H1 (cell line): ENCODE data around the gene NFATC4. TPM values are rescaled to one million over a fixed set of nuclear protein-coding genes. Genes with fewer than 3 reads are reported as not detected.

Source experiments
- CTCF ChIA-PET: fragments of 300-600 bp; sonication (Branson Sonifier 250); formaldehyde crosslinking; loops from one replicate; lab custom pipeline; 2021; ENCODE audit not compliant: partially characterized antibody; lab: Charles Lee
- POLR2A ChIA-PET: fragments of 300-600 bp; sonication (Branson Sonifier 250); formaldehyde crosslinking; loops from one replicate; lab custom pipeline; 2021; ENCODE audit warnings: inconsistent platforms; ENCODE audit not compliant: partially characterized antibody; lab: Charles Lee
- DNase-seq, 2 experiments: peaks; one replicate each; pipeline versions ENCODE4 v3.0.0 to v3.0.0-alpha.2; 2010 to 2022; ENCODE audit warnings: low spot score in 2 of 2, low read depth in 1 of 2, mixed read lengths in 1 of 2
- FAIRE-seq: peaks from 2 replicates; lab custom pipeline; 2011; peaks lifted over from hg19 to GRCh38; lab: Jason Lieb, UNC
- H2AFZ ChIP-seq: 2 replicates; pipeline ENCODE4 v1.8.1; 2012; ENCODE audit warnings: low read length, inconsistent platforms
- H2AK5ac ChIP-seq: 2 replicates; pipeline ENCODE4 v1.6.1; 2013; ENCODE audit warnings: low read depth, low read length
- H2BK120ac ChIP-seq: replicated peaks from 2 replicates; pipeline ENCODE3; 2013; ENCODE audit warnings: low read depth, low read length, inconsistent platforms
- H2BK12ac ChIP-seq: 2 replicates; pipeline ENCODE4 v1.6.1; 2013; ENCODE audit warnings: low read depth, low read length
- H2BK15ac ChIP-seq: 2 replicates; pipeline ENCODE4 v1.6.1; 2013; ENCODE audit warnings: low read length
- H2BK20ac ChIP-seq: 2 replicates; pipeline ENCODE4 v1.6.1; 2013; ENCODE audit warnings: low read length
- H2BK5ac ChIP-seq: 2 replicates; pipeline ENCODE4 v1.6.1; 2013; ENCODE audit warnings: low read depth, low read length
- H3K14ac ChIP-seq: 2 replicates; pipeline ENCODE4 v1.6.1; 2013; ENCODE audit warnings: inconsistent platforms; ENCODE audit not compliant: insufficient read length
- H3K18ac ChIP-seq: 2 replicates; pipeline ENCODE4 v1.6.1; 2013; ENCODE audit warnings: low read length; ENCODE audit errors: extremely low read depth
- H3K23ac ChIP-seq: 2 replicates; pipeline ENCODE4 v1.6.1; 2013; ENCODE audit warnings: inconsistent platforms; ENCODE audit not compliant: insufficient read length
- H3K23me2 ChIP-seq: 2 replicates; pipeline ENCODE4 v1.6.1; 2013; ENCODE audit warnings: low read depth, low read length
- H3K27ac ChIP-seq: 2 replicates; pipeline ENCODE4 v1.6.1; 2011; ENCODE audit warnings: low read depth, low read length, inconsistent platforms
- H3K27me3 ChIP-seq, 4 experiments: replicated peaks in 1 of 4; 1 replicate in 1 of 4; 2 replicates in 3 of 4; pipeline versions ENCODE4 v1.6.1 to v1.8.1; 2011 to 2013; ENCODE audit warnings: low read length in 3 of 4, mild to moderate bottlenecking in 3 of 4, inconsistent platforms in 2 of 4, mixed read lengths in 2 of 4, moderate library complexity in 1 of 4; ENCODE audit not compliant: control insufficient read depth in 3 of 4, insufficient read depth in 3 of 4; ENCODE audit errors: extremely low read depth in 1 of 4
- H3K36me3 ChIP-seq, 4 experiments: 2 replicates each; pipeline versions ENCODE4 v1.6.1 to v1.8.1; 2011 to 2013; ENCODE audit warnings: mild to moderate bottlenecking in 4 of 4, low read length in 3 of 4, moderate library complexity in 2 of 4, control low read depth in 1 of 4, inconsistent platforms in 1 of 4; ENCODE audit not compliant: insufficient read depth in 4 of 4, control insufficient read depth in 2 of 4
- H3K4ac ChIP-seq: replicated peaks from 2 replicates; pipeline ENCODE3; 2013; ENCODE audit warnings: low read length, low read depth, mixed read lengths, inconsistent platforms; ENCODE audit not compliant: insufficient read length
- H3K4me1 ChIP-seq, 4 experiments: replicated peaks in 1 of 4; 1 replicate in 1 of 4; 2 replicates in 3 of 4; pipeline versions ENCODE4 v1.6.1 to v1.8.1; 2011 to 2013; ENCODE audit warnings: low read length in 3 of 4, inconsistent platforms in 2 of 4, mixed read lengths in 1 of 4; ENCODE audit not compliant: insufficient read depth in 4 of 4, control insufficient read depth in 3 of 4
- H3K4me2 ChIP-seq, 2 experiments: 2 replicates each; pipeline versions ENCODE4 v1.6.1 to v1.8.1; 2011 to 2013; ENCODE audit warnings: low read depth in 2 of 2, low read length in 2 of 2, control low read depth in 1 of 2, inconsistent platforms in 1 of 2, mild to moderate bottlenecking in 1 of 2; ENCODE audit not compliant: insufficient read depth in 1 of 2
- H3K4me3 ChIP-seq, 4 experiments: fragments of 200-600, 300-600 bp in 1 of 4; sonication (generic), shearing (Covaris generic), sonication (Bioruptor Twin) in 1 of 4; 2 replicates each; pipeline versions ENCODE4 v1.5.1 to v1.8.1; 2011 to 2016; ENCODE audit warnings: low read length in 4 of 4, low read depth in 3 of 4, control low read depth in 2 of 4, inconsistent platforms in 2 of 4, mild to moderate bottlenecking in 2 of 4, mixed read lengths in 1 of 4, moderate library complexity in 1 of 4; ENCODE audit not compliant: insufficient read depth in 2 of 4; ENCODE audit errors: extremely low read depth in 1 of 4
- H3K56ac ChIP-seq: replicated peaks from 2 replicates; pipeline ENCODE3; 2013; ENCODE audit warnings: low read depth, mild to moderate bottlenecking, mixed read lengths, low read length, inconsistent platforms; ENCODE audit not compliant: insufficient read length
- H3K79me1 ChIP-seq: 2 replicates; pipeline ENCODE4 v1.6.1; 2013; ENCODE audit warnings: low read depth, low read length, control low read depth
- H3K79me2 ChIP-seq, 2 experiments: 2 replicates each; pipeline versions ENCODE4 v1.6.1 to v1.8.1; 2012 to 2013; ENCODE audit warnings: low read length in 2 of 2, mild to moderate bottlenecking in 2 of 2, inconsistent platforms in 1 of 2; ENCODE audit not compliant: insufficient read depth in 2 of 2, control insufficient read depth in 1 of 2
- H3K9ac ChIP-seq, 4 experiments: replicated peaks in 1 of 4; 1 replicate in 1 of 4; 2 replicates in 3 of 4; pipeline versions ENCODE4 v1.6.1 to v1.8.1; 2011 to 2013; ENCODE audit warnings: low read depth in 3 of 4, low read length in 3 of 4, control low read depth in 2 of 4, mild to moderate bottlenecking in 2 of 4, moderate library complexity in 2 of 4, inconsistent platforms in 1 of 4; ENCODE audit errors: extremely low read depth in 1 of 4
- H3K9me3 ChIP-seq, 2 experiments: 2 replicates each; pipeline versions ENCODE4 v1.6.1 to v1.8.1; 2012 to 2013; ENCODE audit warnings: mild to moderate bottlenecking in 2 of 2, moderate library complexity in 2 of 2, control low read depth in 1 of 2, inconsistent platforms in 1 of 2, low read depth in 1 of 2, low read length in 1 of 2, mixed read lengths in 1 of 2; ENCODE audit not compliant: insufficient read depth in 2 of 2
- H4K20me1 ChIP-seq, 2 experiments: replicated peaks in 1 of 2; 2 replicates each; pipeline versions ENCODE3 to v1.8.1; 2011 to 2013; ENCODE audit warnings: inconsistent platforms in 2 of 2, low read length in 2 of 2, mild to moderate bottlenecking in 1 of 2; ENCODE audit not compliant: insufficient read depth in 2 of 2, control insufficient read depth in 1 of 2
- H4K5ac ChIP-seq: 2 replicates; pipeline ENCODE4 v1.6.1; 2013; ENCODE audit warnings: low read length, low read depth, mixed read lengths, inconsistent platforms; ENCODE audit not compliant: insufficient read length
- H4K8ac ChIP-seq: 2 replicates; pipeline ENCODE4 v1.8.0; 2013; ENCODE audit warnings: mild to moderate bottlenecking, moderate library complexity, low read length, inconsistent platforms; ENCODE audit not compliant: insufficient read depth; ENCODE audit errors: extremely low read depth
- H4K91ac ChIP-seq: replicated peaks from 2 replicates; pipeline ENCODE3; 2013; ENCODE audit warnings: low read length, mixed read lengths, inconsistent platforms; ENCODE audit not compliant: insufficient read length
- ASH2L ChIP-seq: fragments of 200-600, 300-600 bp; sonication (generic); IDR thresholded peaks from one replicate; pipeline ENCODE4 v1.7.1; 2017; ENCODE audit warnings: low read length
- BACH1 ChIP-seq: IDR thresholded peaks from 2 replicates; pipeline ENCODE4 v1.6.1; 2012; ENCODE audit warnings: low read length, improper control_type of control experiment
- CBX5 ChIP-seq: fragments of 300-800, 300-1000 bp; sonication (generic); IDR thresholded peaks from 2 replicates; pipeline ENCODE4 v1.7.1; 2016; ENCODE audit warnings: antibody characterized with exemption, low read length, low read depth
- FOSL1 ChIP-seq: IDR thresholded peaks from 2 replicates; pipeline ENCODE4 v1.6.1; 2011; ENCODE audit warnings: mild to moderate bottlenecking, low read depth, low read length, moderate library complexity; ENCODE audit not compliant: insufficient read depth
- HDAC2 ChIP-seq, 2 experiments: fragments of 300-600 bp in 1 of 2; sonication (generic) in 1 of 2; IDR thresholded peaks; 2 replicates each; pipeline ENCODE4 v1.6.1; 2011 to 2012; ENCODE audit warnings: low read depth in 2 of 2, low read length in 2 of 2, mild to moderate bottlenecking in 2 of 2, moderate library complexity in 2 of 2, borderline replicate concordance in 1 of 2, inconsistent platforms in 1 of 2
- POLR2A ChIP-seq, 2 experiments: IDR thresholded peaks; 1 replicate in 1 of 2; 2 replicates in 1 of 2; pipeline ENCODE4 v1.6.1; 2011; ENCODE audit warnings: low read depth in 2 of 2, low read length in 2 of 2, mild to moderate bottlenecking in 2 of 2; ENCODE audit errors: control extremely low read depth in 1 of 2
- POLR2AphosphoS5 ChIP-seq: IDR thresholded peaks from 2 replicates; pipeline ENCODE4 v1.6.1; 2011; ENCODE audit warnings: low read depth, low read length
- RBBP5 ChIP-seq: IDR thresholded peaks from 2 replicates; pipeline ENCODE4 v1.7.1; 2012; ENCODE audit warnings: low read depth, mild to moderate bottlenecking, inconsistent platforms, low read length, moderate library complexity, borderline replicate concordance
- RXRA ChIP-seq: IDR thresholded peaks from 2 replicates; pipeline ENCODE4 v1.6.1; 2011; ENCODE audit warnings: low read depth, mild to moderate bottlenecking, low read length, moderate library complexity; ENCODE audit not compliant: insufficient read depth
- TAF7 ChIP-seq: optimal IDR thresholded peaks from 2 replicates; pipeline ENCODE3; 2011; ENCODE audit warnings: low read depth, mild to moderate bottlenecking, inconsistent platforms, low read length, moderate library complexity, borderline replicate concordance
- WGBS, 2 experiments: shearing (Covaris generic) in 1 of 2; methylation state at CpG; one replicate each; pipeline versions ENCODE4 v1.1.6 to v1.1.7; 2013 to 2015; ENCODE audit warnings: low lambda C conversion rate in 2 of 2, mixed read lengths in 2 of 2, inconsistent platforms in 1 of 2, low coverage in 1 of 2, missing lambda C conversion rate in 1 of 2; ENCODE audit not compliant: insufficient replicate concordance in 2 of 2, insufficient coverage in 1 of 2, insufficient read length in 1 of 2; ENCODE audit errors: extremely low coverage in 1 of 2, missing lambda C conversion rate in 1 of 2; 5-methylcytosine and 5-hydroxymethylcytosine counted together
- polyA plus RNA-seq, 7 experiments: library from polyadenylated mRNA; depleted of rRNA in 3 of 7; stranded (reverse) in 5 of 7; unstranded in 2 of 7; fragments of >200 nt in 5 of 7; fragments of 200-250 nt in 2 of 7; gene quantifications; 1 replicate in 5 of 7; 2 replicates in 1 of 7; 4 replicates in 1 of 7; pipeline versions ENCODE4 v1.2.1 to v1.2.3, GENCODE V29; 2011 to 2013; ENCODE audit warnings: missing spikeins in 2 of 7, mixed read lengths in 2 of 7
- total RNA-seq: library from RNA; stranded (reverse); fragmentation: NEBNext Ultra II Directional; extraction: Animal tissue kit (Norgen Biotek cat#: 25700); gene quantifications from 2 replicates; pipeline ENCODE4 v1.2.1, GENCODE V29; 2021
- TF ChIP-seq, protein P1 (sequence below): IDR thresholded peaks from 2 replicates; pipeline ENCODE4 v1.6.1; 2012; ENCODE audit warnings: inconsistent platforms

NFATC4 gene
- total and polyA plus RNA-seq, 2 of the 8 experiments (the other 6 are each of a cell fraction or from before 2014, with no cell fraction given) = 47.3 to 50.3 TPM

DNA sequence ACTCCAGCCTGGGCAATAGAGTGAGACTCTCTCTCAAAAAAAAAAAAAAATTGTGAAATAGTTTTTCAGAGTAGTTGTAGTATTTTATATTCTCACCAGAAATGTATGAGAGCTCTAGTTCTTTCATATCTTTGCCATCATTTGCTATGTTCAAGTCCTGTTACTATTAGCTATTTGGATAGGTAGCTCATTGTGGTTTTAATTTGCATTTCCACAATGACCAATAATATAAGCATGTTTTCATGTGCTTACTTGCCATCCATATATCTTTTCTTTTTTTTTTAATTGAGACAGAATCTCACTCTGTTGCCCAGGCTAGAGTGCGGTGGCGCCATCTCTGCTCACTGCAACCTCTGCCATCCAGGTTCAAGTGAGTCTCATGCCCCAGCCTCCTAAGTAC is 19.8 kb upstream of the NFATC4 start:
- H3K79me1 ChIP-seq = no peaks in the 10 kb centered on the region
- POLR2A ChIA-PET = interaction anchor here (0.6 to 1.0 kb wide), 2 partner anchors 89 to 133 kb away, joined by 3 to 4 read pairs; no protein-coding TSS in a partner anchor
- H3K4me2 ChIP-seq = no peak overlapping the region
- no peak for TF ChIP-seq RXRA
- no peak for TF ChIP-seq CBX5
- no peak for TF ChIP-seq FOSL1
- no peak for TF ChIP-seq TAF7
- TF ChIP-seq HDAC2 (IDR thresholded peaks at IDR 0.05; ENCODE audit: borderline replicate concordance in 1 of 2, low read depth in 2 of 2, low read length in 2 of 2) = no peak
- no peak for TF ChIP-seq POLR2A (IDR thresholded peaks at IDR 0.05; ENCODE audit: control extremely low read depth in 1 of 2, low read depth in 2 of 2, low read length in 2 of 2)
- TF ChIP-seq RBBP5 = no peak
- no peak for TF ChIP-seq BACH1
- TF ChIP-seq POLR2AphosphoS5 = no peak
- TF ChIP-seq, protein P1, sequence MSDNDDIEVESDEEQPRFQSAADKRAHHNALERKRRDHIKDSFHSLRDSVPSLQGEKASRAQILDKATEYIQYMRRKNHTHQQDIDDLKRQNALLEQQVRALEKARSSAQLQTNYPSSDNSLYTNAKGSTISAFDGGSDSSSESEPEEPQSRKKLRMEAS = no peak
- no peak for TF ChIP-seq ASH2L
- TF ChIP-seq, all 59 proteins: peak for 0
- Histone ChIP-seq H3K79me2 (no peaks in the 10 kb centered on the region), H2BK120ac (no peak overlapping the region), H2BK12ac (no peak overlapping the region), H3K9ac (no peak overlapping the region), H3K36me3 (no peaks in the 10 kb centered on the region), H3K56ac (no peak overlapping the region), H4K5ac (no peak overlapping the region), H2AK5ac (no peak overlapping the region), H3K4me3 (no peak overlapping the region), H3K4ac (no peak overlapping the region), H4K8ac (no peak overlapping the region), H3K9me3 (no peaks in the 10 kb centered on the region), H4K91ac (no peak overlapping the region), H4K20me1 (peaks cover 0 to 2% of the 10 kb centered on the region in 2 experiments), H2BK5ac (no peak overlapping the region), H2BK20ac (no peak overlapping the region), H3K27me3 (peaks cover 0 to 11% (median 8%) of the 10 kb centered on the region in 4 experiments; a peak in 5 of 7 replicates), H3K18ac (no peak overlapping the region), H3K4me1 (no peaks in the 10 kb centered on the region), H3K27ac (no peak overlapping the region), H2BK15ac (no peak overlapping the region), H3K23ac (no peak overlapping the region), H2AFZ (no peak overlapping the region), H3K14ac (no peak overlapping the region), H3K23me2 (0 out of 2 replicates have a peak, but pooled peaks cover 2% of the 10 kb centered on the region)
- WGBS, 2 experiments = 90% methylated on average over 2 of the region's 2 CpGs; no CpG with 5 or more reads in 1 of the 2 experiments
- FAIRE-seq (no peak), DNase-seq (no peak)
- CTCF ChIA-PET = interaction anchor here (0.6 to 4.4 kb wide), 17 partner anchors 9 to 88 kb away, joined by 3 to 33 read pairs (median 4); partner anchors contain the start of genes ADCY4, CIDEB, NYNRIN and RIPK3
